Testis (tissue), 3 donors: ENCODE data around the gene PITPNM1. TPM values are rescaled to one million over a fixed set of nuclear protein-coding genes. Genes with fewer than 3 reads are reported as not detected.

Source experiments
- DNase-seq: peaks from one replicate; pipeline ENCODE4 v3.0.0-alpha.2; 2019
- H3K27ac ChIP-seq, 2 donors: fragments of 200-600 bp; sonication (generic); one replicate each; pipeline ENCODE4 v1.5.1; 2019
- H3K27me3 ChIP-seq: fragments of 200-600 bp; sonication (generic); one replicate; pipeline ENCODE4 v1.5.1; 2019
- H3K36me3 ChIP-seq: fragments of 200-600 bp; sonication (generic); one replicate; pipeline ENCODE4 v1.5.1; 2017; ENCODE audit warnings: low read depth; ENCODE audit errors: missing control alignments
- H3K4me1 ChIP-seq: fragments of 200-600 bp; sonication (generic); one replicate; pipeline ENCODE4 v1.5.1; 2019
- H3K4me3 ChIP-seq, 2 donors: fragments of 200-600 bp; sonication (generic); one replicate each; pipeline ENCODE4 v1.5.1; 2017 to 2019
- H3K9me3 ChIP-seq: fragments of 200-600 bp; sonication (generic); one replicate; pipeline ENCODE4 v1.5.1; 2017
- POLR2A ChIP-seq: fragments of 450-650 bp; IDR thresholded peaks from one replicate; pipeline ENCODE4 v1.6.1; 2017; ENCODE audit warnings: antibody characterized with exemption, mild to moderate bottlenecking, moderate library complexity
- WGBS, 2 donors: methylation state at CpG; one replicate each; pipeline ENCODE4 v1.1.5; 2018; 5-methylcytosine and 5-hydroxymethylcytosine counted together
- intact Hi-C: fragments of 100-400 bp; cut with DNase I; formaldehyde crosslinking; loops from one replicate; pipeline ENCODE4 v1.15.1; 2023; ENCODE audit warnings: low total_unique reads
- polyA plus RNA-seq: library from polyadenylated mRNA; stranded (reverse); fragments of 350-450 nt; fragmentation: Illumina TruSeq; extraction: RNeasy Lipid Tissue Mini Kit (QIAGEN cat#74804); gene quantifications from one replicate; pipeline ENCODE4 v1.2.3, GENCODE V29; 2014; ENCODE audit warnings: low read depth, low replicate concordance; ENCODE audit not compliant: insufficient read depth
- total RNA-seq, 2 donors: library from RNA; depleted of rRNA; stranded (reverse); fragments of >200 nt; gene quantifications; one replicate each; pipeline ENCODE4 v1.2.3, GENCODE V29; 2016
- TF ChIP-seq, protein P1 (sequence below), 3 experiments: fragments of 450-650 bp in 2 of 3; fragments of 200-600 bp in 1 of 3; sonication (generic) in 1 of 3; IDR thresholded peaks; one replicate each; pipeline ENCODE4 v1.5.1; 2016 to 2019; ENCODE audit warnings: antibody characterized with exemption in 3 of 3, mild to moderate bottlenecking in 2 of 3, moderate library complexity in 1 of 3

The PITPNM1 gene
- total and polyA plus RNA-seq, 3 donors from 2014 or later: 15.5 to 23.5 (median 19.6) TPM

DNA sequence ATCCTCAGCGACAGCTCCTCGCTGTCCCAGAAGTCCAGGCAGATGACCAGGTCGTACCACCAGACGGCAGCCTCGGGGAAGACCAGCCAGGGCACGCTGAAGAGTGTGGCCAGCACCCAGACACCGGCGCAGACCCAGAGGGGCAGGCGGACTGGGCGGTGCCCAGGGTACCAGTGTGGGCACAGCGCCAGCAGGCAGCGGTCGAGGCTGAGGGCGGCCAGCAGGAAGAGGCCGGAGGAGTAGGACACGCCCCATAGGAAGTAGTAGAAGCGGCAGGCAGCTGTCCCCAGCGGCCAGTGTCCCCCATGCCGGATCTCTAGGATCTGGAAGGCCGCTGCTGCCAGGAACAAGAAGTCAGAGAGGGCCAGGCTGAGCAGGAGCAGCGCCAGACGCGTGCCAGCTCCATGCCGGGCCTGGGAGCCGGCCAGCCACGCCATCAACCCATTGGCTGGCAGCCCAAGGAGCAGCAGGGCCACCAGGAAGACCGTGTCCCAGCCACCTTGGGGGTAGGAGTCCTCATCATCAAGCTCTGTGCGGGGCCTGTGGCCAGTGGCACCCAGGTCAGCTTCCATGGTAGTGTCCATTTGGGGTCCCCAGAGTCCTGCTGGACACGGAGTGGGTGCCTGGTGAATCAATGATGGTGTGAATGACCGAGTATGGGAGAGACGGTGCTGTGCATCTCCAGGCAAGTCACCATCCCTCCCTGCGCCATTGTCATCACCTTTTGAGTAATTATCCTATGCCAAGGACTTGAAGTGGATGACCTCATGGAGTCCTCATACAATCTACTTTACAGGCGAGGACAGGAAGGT lies 52.8 kb downstream of the PITPNM1 start, which contains the start of gene GPR152:
TSS of gene GPR152 (minus strand) at position 589 of the 812 bp plus-strand sequence. CDS start at position 584, 5 bp downstream.
- no peak for DNase-seq
- Histone ChIP-seq H3K9me3 (no peaks in the 10 kb centered on the region), H3K27me3 (no peaks in the 10 kb centered on the region), H3K4me1 (no peaks in the 10 kb centered on the region), H3K36me3 (no peaks in the 10 kb centered on the region), H3K4me3 (no peak within 1 kb of the TSS), H3K27ac (no peak within 1 kb of the TSS)
- intact Hi-C loops: no loop called here
- 88% methylated on average over 20 to 27 of the region's 33 CpGs for WGBS, 2 donors
- TF ChIP-seq, protein P1, sequence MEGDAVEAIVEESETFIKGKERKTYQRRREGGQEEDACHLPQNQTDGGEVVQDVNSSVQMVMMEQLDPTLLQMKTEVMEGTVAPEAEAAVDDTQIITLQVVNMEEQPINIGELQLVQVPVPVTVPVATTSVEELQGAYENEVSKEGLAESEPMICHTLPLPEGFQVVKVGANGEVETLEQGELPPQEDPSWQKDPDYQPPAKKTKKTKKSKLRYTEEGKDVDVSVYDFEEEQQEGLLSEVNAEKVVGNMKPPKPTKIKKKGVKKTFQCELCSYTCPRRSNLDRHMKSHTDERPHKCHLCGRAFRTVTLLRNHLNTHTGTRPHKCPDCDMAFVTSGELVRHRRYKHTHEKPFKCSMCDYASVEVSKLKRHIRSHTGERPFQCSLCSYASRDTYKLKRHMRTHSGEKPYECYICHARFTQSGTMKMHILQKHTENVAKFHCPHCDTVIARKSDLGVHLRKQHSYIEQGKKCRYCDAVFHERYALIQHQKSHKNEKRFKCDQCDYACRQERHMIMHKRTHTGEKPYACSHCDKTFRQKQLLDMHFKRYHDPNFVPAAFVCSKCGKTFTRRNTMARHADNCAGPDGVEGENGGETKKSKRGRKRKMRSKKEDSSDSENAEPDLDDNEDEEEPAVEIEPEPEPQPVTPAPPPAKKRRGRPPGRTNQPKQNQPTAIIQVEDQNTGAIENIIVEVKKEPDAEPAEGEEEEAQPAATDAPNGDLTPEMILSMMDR (IDR thresholded peaks at IDR 0.05): no peak
- no peak for TF ChIP-seq POLR2A

DNA sequence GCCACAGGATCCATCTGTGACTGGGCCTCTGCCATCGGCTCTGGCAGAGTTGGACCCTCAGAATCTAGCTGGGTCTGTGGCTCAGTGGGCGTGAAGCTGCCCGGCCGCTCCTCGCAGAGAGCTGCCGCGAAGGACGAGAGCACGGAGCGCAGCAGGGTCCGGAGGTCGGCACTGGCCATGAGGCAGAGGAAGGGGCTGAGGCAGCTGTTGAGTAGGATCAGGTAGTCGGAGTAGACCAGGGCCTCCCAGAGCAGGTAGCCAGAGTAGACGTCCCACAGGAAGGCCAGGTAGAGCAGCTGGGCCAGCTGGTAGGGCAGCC lies 53.5 kb downstream of the PITPNM1 start:
- DNase-seq: no peak
- TF ChIP-seq, protein P1 (IDR thresholded peaks at IDR 0.05): no peak
- TF ChIP-seq POLR2A: no peak
- no peak overlapping the region for H3K4me3 ChIP-seq
- no peaks in the 10 kb centered on the region for H3K9me3 ChIP-seq
- no peaks in the 10 kb centered on the region for H3K4me1 ChIP-seq
- intact Hi-C loops: no loop called here
- H3K27me3 ChIP-seq: no peaks in the 10 kb centered on the region
- H3K36me3 ChIP-seq: no peaks in the 10 kb centered on the region
- H3K27ac ChIP-seq: no peak overlapping the region
- 93 to 96% methylated on average over 14 of the region's 14 CpGs for WGBS, 2 donors

DNA sequence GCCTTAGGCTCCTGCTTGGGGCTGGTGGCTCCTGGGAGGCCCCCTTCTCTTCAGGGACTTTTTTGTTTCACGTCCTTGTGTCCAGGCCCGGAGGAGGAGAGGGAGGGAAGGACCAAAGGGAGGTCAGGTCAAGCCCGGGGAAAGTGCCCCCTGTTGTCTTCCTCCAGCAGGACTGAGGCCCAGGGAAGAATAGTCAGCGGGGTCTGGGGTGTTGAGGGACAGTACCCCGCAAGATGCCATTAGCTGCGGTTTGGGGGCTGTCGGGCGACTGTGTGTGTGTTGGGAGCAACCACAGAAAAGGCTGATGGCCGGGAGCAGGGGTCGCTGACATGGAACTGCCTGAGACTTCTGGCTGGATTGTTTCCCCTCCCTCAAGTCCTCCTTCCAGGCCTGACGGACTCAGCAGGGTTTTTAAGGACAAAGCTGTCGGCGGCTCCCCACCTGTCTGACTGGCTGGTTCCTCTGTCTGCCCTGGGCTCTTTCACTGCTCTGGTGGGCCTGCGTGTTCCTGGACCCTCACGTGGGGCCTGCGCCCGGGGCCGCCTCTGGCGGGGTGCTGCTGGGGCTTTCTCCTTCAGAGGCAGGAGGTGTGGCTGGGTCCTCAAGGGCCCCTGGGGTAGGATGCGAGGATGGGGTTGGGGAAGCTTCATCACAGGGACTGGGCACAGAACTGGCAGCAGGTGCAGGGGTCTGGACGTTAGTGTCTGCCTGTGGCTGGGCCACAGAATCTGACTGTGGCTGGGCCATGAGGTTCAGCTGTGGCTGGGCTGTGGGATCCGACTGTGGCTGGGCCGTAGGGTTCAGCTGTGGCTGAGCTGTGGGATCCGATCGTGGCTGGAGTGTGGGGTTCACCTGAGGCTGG lies 54.1 kb downstream of the PITPNM1 start:
- 86 to 92% methylated on average over 8 to 25 of the region's 25 CpGs for WGBS, 2 donors
- no peaks in the 10 kb centered on the region for H3K4me1 ChIP-seq
- no peaks in the 10 kb centered on the region for H3K36me3 ChIP-seq
- H3K4me3 ChIP-seq: no peak overlapping the region
- no peak overlapping the region for H3K27ac ChIP-seq
- H3K9me3 ChIP-seq: no peaks in the 10 kb centered on the region
- intact Hi-C loops: no loop called here
- no peaks in the 10 kb centered on the region for H3K27me3 ChIP-seq
- no peak for DNase-seq
- no peak for TF ChIP-seq POLR2A
- TF ChIP-seq, protein P1 (IDR thresholded peaks at IDR 0.05): no peak

DNA sequence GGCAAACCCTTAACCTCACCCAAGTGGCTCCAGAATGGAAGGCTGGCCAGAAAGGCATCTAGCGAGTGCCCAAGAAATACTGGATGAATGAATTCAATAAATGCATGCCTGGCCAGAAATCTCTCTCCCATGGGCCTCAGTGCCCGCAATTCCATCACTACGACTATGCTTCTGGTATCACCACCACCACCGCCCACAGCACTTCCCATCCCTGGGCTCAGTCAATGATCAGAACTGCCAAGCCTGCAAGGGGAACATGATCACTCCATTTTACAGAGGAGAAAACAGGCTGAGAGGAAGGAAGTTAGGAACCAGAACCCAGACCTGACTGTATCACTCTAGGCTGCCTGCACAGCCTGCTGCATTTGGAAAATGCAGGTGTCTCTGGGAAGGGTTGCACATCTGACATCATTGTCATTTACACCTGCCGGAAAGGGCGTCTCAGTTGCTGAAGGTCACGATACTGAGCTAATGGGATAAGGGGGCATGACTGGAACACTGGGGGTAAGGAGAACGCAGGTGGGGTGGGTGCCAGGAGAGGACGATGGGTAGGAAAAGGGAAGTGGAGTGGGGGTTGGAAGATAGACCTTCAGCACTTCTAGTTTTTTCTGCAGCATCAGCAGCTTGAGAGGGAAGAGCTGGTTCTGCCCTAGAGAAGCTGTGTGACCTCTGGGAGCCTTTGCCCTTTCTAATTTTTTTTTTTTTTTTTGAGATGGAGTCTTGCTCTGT lies 55.9 kb downstream of the PITPNM1 start:
- Histone ChIP-seq H3K27ac (no peak overlapping the region), H3K4me3 (no peak overlapping the region), H3K9me3 (no peaks in the 10 kb centered on the region), H3K27me3 (no peaks in the 10 kb centered on the region), H3K4me1 (no peaks in the 10 kb centered on the region), H3K36me3 (no peaks in the 10 kb centered on the region)
- intact Hi-C loops: no loop called here
- whole genome bisulfite sequencing, 2 donors: 72 to 73% methylated on average over 9 of the region's 9 CpGs
- DNase-seq: no peak
- no peak for TF ChIP-seq POLR2A
- TF ChIP-seq, protein P1 (IDR thresholded peaks at IDR 0.05): no peak
